T-helper 1 cell treated with Interleukin-12 subunit alpha and Interleukin-12 subunit beta and Interleukin-4 antibody, amounts not matched to agents 30 μg/mL and 1 μg/mL, for 36 hours (primary cell): Measurements from ENCODE around the gene PKHD1.

Source experiments
- H3K27ac Mint-ChIP-seq: one replicate; pipeline ENCODE4 v1.8.0; 2021; ENCODE audit warnings: mild to moderate bottlenecking, mixed read lengths
- H3K27me3 Mint-ChIP-seq: one replicate; pipeline ENCODE4 v1.8.0; 2021; ENCODE audit warnings: low read depth, mixed read lengths
- H3K36me3 Mint-ChIP-seq: one replicate; pipeline ENCODE4 v1.8.0; 2021; ENCODE audit warnings: low read depth, mixed read lengths
- H3K4me1 Mint-ChIP-seq: one replicate; pipeline ENCODE4 v1.8.0; 2021; ENCODE audit warnings: low read depth, mixed read lengths
- H3K4me3 Mint-ChIP-seq: one replicate; pipeline ENCODE4 v1.8.0; 2021; ENCODE audit warnings: mild to moderate bottlenecking, moderate library complexity, mixed read lengths
- H3K9me3 Mint-ChIP-seq: one replicate; pipeline ENCODE4 v1.8.0; 2021; ENCODE audit warnings: mixed read lengths

Gene PKHD1, protein sequence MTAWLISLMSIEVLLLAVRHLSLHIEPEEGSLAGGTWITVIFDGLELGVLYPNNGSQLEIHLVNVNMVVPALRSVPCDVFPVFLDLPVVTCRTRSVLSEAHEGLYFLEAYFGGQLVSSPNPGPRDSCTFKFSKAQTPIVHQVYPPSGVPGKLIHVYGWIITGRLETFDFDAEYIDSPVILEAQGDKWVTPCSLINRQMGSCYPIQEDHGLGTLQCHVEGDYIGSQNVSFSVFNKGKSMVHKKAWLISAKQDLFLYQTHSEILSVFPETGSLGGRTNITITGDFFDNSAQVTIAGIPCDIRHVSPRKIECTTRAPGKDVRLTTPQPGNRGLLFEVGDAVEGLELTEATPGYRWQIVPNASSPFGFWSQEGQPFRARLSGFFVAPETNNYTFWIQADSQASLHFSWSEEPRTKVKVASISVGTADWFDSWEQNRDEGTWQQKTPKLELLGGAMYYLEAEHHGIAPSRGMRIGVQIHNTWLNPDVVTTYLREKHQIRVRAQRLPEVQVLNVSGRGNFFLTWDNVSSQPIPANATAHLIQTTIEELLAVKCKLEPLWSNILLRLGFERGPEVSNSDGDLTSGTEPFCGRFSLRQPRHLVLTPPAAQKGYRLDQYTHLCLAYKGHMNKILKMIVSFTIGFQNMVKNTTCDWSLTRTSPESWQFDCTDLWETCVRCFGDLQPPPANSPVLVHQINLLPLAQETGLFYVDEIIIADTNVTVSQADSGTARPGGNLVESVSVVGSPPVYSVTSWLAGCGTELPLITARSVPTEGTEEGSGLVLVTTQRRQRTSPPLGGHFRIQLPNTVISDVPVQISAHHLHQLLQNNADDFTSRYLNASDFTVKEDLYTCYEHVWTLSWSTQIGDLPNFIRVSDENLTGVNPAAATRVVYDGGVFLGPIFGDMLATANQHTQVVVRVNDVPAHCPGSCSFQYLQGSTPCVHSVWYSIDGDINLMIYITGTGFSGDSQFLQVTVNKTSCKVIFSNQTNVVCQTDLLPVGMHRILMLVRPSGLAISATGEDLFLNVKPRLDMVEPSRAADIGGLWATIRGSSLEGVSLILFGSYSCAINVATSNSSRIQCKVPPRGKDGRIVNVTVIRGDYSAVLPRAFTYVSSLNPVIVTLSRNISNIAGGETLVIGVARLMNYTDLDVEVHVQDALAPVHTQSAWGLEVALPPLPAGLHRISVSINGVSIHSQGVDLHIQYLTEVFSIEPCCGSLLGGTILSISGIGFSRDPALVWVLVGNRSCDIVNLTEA (N-terminal part only)

DNA sequence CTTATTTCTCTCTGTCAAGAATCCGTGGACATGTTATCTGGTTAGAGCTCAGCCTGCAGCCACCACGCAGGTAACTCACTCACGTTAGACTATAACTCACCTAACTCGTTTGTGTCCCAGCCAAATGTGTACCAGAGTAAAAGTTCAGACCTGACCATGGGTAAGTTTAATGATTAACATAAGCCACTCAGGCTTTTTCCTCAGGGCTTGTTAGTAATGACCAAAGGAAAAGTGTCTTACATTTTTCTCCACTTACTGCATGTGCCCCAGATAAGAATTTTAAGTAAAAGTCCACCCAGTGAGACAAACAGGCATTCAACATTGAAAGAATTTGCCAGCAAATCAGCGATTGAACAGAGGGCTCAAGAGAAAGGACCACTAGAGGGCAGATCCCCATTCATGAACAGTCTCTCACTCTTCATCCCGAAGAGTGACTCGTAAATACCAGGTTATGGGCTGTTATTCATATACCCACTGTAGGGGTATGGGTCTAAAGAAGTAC is at the start of gene PKHD1:
Gene PKHD1, minus strand, starts transcription at position 116 of the 502 bp plus-strand sequence. CDS start 2,680 bp downstream, outside the sequence.
- Mint-ChIP-seq H3K27ac (no peak within 1 kb of the TSS), H3K27me3 (peaks cover 6% of the 10 kb centered on the region), H3K9me3 (no peaks in the 10 kb centered on the region), H3K36me3 (no peaks in the 10 kb centered on the region), H3K4me3 (no peak within 1 kb of the TSS), H3K4me1 (no peaks in the 10 kb centered on the region)

DNA sequence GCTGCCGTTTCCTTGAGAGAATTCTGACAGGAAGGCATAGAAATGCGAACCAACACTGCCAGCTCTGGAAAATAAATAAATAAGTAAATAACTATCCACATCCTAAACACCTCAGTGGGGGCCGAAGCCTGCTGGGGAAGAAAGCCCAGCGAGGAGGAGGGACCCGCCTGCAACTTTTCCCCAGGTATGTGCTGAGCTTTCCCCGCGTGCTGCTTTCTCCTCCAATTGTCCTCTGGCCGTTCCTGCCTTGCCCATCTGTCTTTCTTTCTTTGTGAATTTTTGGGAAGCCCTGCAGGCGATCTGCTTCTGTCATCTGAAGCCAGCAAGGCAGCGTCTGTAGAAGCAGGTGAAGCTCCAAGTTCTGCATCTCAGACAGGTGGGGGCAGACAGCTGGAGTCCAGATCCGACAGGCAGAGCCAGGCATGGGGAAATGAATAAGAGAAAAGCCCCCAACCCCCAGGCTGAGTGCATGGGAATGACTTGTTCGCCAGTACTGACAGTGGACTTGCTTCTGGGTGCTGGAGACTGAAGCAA is 49.6 kb upstream of the PKHD1 start:
- Mint-ChIP-seq H3K36me3 (no peaks in the 10 kb centered on the region), H3K27me3 (peaks cover 28% of the 10 kb centered on the region), H3K4me3 (no peak overlapping the region), H3K27ac (no peak overlapping the region), H3K4me1 (no peaks in the 10 kb centered on the region), H3K9me3 (no peaks in the 10 kb centered on the region)

DNA sequence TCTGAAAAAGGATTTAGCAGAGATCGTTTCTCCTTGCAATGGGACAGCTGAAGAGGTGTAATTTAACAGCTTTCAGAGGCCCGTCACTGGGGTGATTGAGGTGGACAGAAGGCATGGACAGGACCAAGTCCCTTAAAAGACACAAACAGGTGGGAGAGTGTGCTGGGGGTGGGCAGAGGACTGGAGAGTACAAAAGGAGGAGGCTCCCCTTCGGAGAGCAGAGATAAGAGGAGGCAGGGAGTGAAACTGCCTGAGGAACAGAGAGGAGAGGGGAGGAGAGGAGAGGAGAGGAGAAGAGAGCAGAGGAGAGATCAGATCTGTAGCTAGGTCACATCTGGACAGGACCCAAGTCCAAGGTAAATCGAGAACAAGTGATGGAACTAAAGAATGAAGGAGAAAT is 48.6 kb upstream of the PKHD1 start:
- Mint-ChIP-seq H3K36me3 (no peaks in the 10 kb centered on the region), H3K4me1 (no peaks in the 10 kb centered on the region), H3K27ac (no peak overlapping the region), H3K4me3 (no peak overlapping the region), H3K27me3 (peaks cover 28% of the 10 kb centered on the region), H3K9me3 (no peaks in the 10 kb centered on the region)

DNA sequence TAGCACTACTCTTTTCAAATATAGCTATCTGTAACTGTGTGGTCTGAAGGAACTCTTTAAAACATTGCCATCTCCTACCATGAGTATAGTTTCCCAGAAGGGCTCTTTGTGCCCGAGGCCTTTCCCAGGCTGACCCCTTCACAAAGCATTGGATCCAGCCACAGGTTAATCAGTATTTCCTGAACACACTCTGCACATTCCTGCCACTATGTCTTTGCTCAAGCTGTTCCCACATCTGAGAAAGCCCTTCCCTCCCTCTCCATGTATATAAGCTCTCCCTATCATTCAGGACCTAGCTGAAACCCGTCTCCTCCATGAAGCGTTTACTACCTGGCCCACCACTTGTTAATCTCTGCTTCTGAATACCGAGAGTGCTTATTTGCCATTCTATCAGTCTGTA is 47.8 kb upstream of the PKHD1 start:
- no peaks in the 10 kb centered on the region for H3K36me3 Mint-ChIP-seq
- no peak overlapping the region for H3K4me3 Mint-ChIP-seq
- no peaks in the 10 kb centered on the region for H3K4me1 Mint-ChIP-seq
- no peaks in the 10 kb centered on the region for H3K9me3 Mint-ChIP-seq
- H3K27ac Mint-ChIP-seq, result no peak overlapping the region
- H3K27me3 Mint-ChIP-seq, result peaks cover 27% of the 10 kb centered on the region

DNA sequence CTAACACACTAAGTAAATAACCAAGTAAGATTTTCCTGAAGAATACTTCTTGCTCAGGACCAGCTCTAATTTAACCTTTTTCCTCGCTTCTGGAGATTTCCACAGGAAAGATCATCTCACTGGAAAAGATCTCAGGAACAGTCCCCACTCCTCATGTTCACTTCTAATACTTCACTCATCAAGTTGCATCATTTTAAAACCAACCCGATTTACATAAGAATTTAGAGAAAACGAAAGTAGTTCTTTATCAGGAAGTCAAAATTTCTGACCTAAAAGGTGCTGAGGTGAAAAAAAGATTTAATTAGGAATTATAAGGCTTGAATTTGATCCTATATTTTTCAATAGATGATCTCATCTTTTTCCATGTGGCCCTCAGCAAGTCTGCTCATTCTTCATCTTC is 46.6 kb upstream of the PKHD1 start:
- Mint-ChIP-seq H3K27ac (no peak overlapping the region), H3K4me1 (no peaks in the 10 kb centered on the region), H3K27me3 (peaks cover 24% of the 10 kb centered on the region), H3K9me3 (no peaks in the 10 kb centered on the region), H3K36me3 (no peaks in the 10 kb centered on the region), H3K4me3 (no peak overlapping the region)

DNA sequence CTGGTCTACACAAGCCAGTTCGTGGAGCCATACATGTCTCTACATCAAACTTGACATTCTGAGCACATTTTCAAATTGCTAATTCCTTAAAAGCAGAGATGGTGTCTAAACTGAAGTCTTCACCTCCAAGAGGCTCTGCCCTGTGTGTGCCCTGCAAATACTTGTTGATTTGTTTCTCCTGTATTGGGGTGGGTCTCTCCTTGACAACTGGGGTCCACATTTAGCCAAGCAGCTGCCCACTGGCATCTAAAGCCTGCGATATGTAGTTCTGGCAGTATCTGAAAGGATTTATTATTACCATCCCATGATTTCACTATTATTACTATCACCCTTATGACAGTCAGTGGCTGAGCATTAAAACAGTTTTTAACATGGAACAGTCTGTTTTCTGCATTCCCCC is 45.9 kb upstream of the PKHD1 start:
- no peak overlapping the region for H3K4me3 Mint-ChIP-seq
- H3K27ac Mint-ChIP-seq, result no peak overlapping the region
- H3K27me3 Mint-ChIP-seq, result peaks cover 25% of the 10 kb centered on the region
- no peaks in the 10 kb centered on the region for H3K4me1 Mint-ChIP-seq
- no peaks in the 10 kb centered on the region for H3K36me3 Mint-ChIP-seq
- H3K9me3 Mint-ChIP-seq, result no peaks in the 10 kb centered on the region

DNA sequence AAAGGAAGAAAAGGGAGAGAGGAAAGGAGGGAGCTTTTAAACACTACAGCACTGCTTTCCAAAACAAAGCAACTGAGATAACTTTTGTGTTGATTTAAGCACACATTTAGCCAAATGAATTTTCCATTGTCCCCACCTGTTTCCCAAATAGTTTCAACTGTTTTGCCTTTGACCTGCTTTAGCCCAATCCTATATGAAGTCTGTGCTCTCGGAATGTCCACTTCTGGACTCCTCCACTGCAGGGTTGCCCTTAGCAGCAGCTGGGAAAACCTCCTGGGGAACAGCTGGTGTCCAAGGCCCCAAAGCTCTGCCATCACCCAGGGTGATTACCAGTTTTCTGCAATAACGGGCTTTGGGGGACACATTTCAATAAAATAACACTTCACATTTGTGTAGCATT is 44.9 kb upstream of the PKHD1 start:
- Mint-ChIP-seq H3K4me1 (no peaks in the 10 kb centered on the region), H3K27me3 (peaks cover 32% of the 10 kb centered on the region), H3K36me3 (no peaks in the 10 kb centered on the region), H3K4me3 (no peak overlapping the region), H3K9me3 (no peaks in the 10 kb centered on the region), H3K27ac (no peak overlapping the region)

DNA sequence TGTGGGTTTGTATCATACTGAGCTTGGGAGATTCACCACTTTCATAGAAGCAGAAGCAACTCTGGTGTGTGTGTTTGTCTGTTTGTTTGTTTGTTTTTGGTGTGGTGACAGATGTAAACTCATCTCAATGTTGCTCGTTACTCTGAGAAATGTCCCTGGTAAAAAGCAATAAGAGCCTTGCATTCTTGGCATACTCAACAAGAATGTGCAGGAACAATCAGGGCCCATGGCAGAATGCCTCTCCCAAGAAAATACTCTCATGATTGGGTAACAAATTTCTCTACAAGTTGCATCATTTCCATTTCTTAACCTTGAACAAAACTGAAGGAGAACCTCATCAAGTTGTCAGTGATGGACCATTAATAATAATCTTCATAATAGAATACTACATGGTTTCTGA is 43.0 kb upstream of the PKHD1 start:
- Mint-ChIP-seq H3K9me3 (no peaks in the 10 kb centered on the region), H3K27me3 (peaks cover 25% of the 10 kb centered on the region), H3K27ac (no peak overlapping the region), H3K36me3 (no peaks in the 10 kb centered on the region), H3K4me1 (no peaks in the 10 kb centered on the region), H3K4me3 (no peak overlapping the region)

DNA sequence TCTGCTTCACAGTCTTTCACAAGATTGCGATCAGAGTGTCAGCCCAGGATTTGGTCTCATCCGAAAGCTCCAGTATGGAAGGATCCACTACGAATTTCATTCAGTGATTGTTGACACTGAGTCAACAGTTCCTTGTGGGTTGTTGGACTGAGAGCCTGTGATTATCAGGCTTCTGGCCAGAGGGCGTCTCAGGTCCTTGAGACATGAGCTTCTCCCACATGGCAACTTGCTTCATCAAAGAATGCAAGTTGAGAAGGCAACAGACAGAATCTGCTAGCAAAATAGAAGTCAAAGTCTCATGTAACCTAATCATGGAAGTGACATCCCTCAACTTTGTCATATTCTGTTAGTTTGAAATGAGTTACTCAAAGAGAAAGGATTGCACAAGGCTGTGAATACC is 40.5 kb upstream of the PKHD1 start:
- H3K4me1 Mint-ChIP-seq, result no peaks in the 10 kb centered on the region
- no peak overlapping the region for H3K27ac Mint-ChIP-seq
- H3K27me3 Mint-ChIP-seq, result peaks cover 38% of the 10 kb centered on the region
- H3K36me3 Mint-ChIP-seq, result no peaks in the 10 kb centered on the region
- H3K9me3 Mint-ChIP-seq, result no peaks in the 10 kb centered on the region
- H3K4me3 Mint-ChIP-seq, result no peak overlapping the region

DNA sequence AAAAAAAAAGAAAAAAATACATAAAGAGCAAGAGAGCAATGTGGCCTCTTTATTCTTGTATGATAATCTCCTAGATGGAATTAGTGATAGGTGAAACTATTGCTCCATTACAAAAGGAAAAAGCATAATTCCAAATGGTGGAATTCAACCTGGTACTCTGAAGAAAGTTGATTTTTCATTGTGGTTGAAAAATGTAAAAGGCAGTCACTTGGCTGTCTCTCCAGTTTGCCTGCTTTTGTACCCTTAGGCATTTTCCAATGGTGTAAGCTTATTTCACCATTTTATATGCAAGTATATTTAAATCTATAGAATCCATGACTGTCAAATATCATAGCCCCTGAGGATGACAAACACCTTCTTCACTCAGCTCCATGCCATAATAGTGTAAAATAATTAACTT is 38.8 kb upstream of the PKHD1 start:
- peaks cover 33% of the 10 kb centered on the region for H3K27me3 Mint-ChIP-seq
- no peaks in the 10 kb centered on the region for H3K4me1 Mint-ChIP-seq
- no peaks in the 10 kb centered on the region for H3K36me3 Mint-ChIP-seq
- H3K9me3 Mint-ChIP-seq, result no peaks in the 10 kb centered on the region
- no peak overlapping the region for H3K27ac Mint-ChIP-seq
- H3K4me3 Mint-ChIP-seq, result no peak overlapping the region

DNA sequence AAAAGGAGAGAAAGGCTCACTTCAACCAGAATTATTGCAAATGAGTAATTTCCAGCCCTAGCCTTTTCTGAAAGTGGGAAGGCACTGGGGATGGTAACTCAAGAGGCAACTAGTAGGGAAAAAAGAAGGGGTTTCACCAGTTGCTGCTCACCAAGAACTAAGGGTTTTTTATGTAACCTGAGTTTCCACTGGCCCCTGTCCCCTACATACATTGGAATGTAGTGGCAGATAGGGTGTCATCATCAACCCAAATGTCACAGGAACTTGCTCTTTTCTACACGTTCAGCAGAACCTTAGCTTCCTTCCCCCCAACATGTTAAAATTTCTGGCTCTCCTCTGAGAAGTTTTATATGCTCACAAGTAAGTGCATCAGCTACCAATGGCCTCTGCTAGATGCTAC is 38.2 kb upstream of the PKHD1 start:
- Mint-ChIP-seq H3K27ac (no peak overlapping the region), H3K4me1 (no peaks in the 10 kb centered on the region), H3K9me3 (no peaks in the 10 kb centered on the region), H3K27me3 (peaks cover 30% of the 10 kb centered on the region), H3K36me3 (no peaks in the 10 kb centered on the region), H3K4me3 (no peak overlapping the region)

DNA sequence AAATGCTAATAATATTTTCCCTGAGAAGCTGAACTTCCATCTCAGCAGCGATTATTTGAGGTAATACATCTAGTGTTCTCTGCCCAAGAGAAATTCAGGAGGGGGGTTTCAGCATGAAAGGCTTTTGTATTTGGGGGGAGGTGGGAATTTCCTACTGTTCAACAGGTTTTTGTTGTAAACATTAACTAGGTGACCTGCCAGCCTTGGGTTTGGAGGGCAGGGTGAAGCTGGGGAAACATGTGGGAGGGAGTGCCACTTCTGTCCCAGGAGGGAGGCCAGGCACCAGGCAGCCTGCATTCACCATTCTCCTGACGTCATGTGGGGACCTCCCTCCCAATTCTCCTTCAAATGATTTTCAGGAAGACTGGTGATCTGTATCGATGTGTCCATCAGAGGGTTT is 37.7 kb upstream of the PKHD1 start:
- Mint-ChIP-seq H3K4me3 (no peak overlapping the region), H3K27ac (no peak overlapping the region), H3K36me3 (no peaks in the 10 kb centered on the region), H3K4me1 (no peaks in the 10 kb centered on the region), H3K9me3 (no peaks in the 10 kb centered on the region), H3K27me3 (peaks cover 29% of the 10 kb centered on the region)

DNA sequence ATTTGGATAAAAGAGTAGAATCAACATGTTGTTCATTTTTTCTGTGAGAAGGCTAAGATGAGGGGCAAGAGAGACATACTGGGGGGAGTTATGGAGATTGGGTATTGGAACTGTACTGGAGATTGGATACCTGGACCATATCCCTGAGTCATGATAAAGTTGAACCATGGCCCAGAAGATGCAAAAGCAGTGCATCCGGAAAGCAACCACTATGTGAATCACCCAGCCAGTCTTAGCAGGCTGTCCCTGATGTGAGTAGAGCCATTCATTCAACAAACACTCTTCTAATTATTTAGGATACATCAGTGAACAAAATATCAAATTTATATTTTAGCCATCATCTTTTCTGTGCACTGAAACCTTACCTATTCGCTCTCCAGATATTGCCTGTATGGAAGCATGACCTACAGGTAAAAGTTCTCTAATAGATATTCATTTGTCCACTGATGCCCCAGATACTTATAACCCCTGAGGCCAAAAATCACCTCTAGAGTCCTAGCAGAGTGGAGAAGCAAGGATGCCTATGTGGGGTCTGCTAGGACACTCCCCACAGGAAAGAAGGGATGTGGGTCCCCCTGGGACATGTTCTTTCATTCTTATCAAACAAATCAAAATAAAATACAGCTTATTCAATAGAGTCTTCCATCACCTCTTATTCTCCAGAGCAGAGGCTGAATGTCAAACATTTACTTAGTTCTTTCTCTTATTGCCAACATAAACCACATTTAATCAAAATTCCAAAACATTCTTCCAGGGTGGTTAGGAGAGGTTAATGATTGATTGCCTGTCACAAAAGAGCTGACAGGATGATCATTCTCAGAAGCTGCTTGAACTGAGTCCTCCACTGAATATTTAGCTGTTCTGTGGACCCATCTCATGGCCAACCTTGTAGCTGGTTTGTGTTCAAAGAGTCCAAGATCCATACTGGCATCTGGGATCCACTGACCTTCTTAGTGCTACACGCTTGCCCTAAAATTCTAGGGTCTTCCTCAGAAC is 37.0 kb upstream of the PKHD1 start:
- H3K4me1 Mint-ChIP-seq, result no peaks in the 10 kb centered on the region
- H3K27me3 Mint-ChIP-seq, result peaks cover 29% of the 10 kb centered on the region
- no peak overlapping the region for H3K27ac Mint-ChIP-seq

More for the DNA sequence above, 37.0 kb upstream of the PKHD1 start:
- Mint-ChIP-seq H3K9me3 (no peaks in the 10 kb centered on the region), H3K36me3 (no peaks in the 10 kb centered on the region), H3K4me3 (no peak overlapping the region)
